Mesenchymal stem cell (in vitro differentiated cells and primary cell): ENCODE data around the gene DEPP1.

ENCODE experiments used
- DNase-seq: peaks from one replicate; pipeline ENCODE4 v3.0.0-alpha.2; 2013
- H2AFZ ChIP-seq: one replicate; pipeline ENCODE4 v1.6.1; 2013; ENCODE audit warnings: low read depth, mild to moderate bottlenecking, control low read depth, inconsistent platforms, low read length, moderate library complexity
- H2AK5ac ChIP-seq: 2 replicates; pipeline ENCODE4 v1.6.1; 2013; ENCODE audit warnings: low read length, moderate library complexity, mild to moderate bottlenecking, inconsistent platforms; ENCODE audit not compliant: severe bottlenecking
- H2BK120ac ChIP-seq: one replicate; pipeline ENCODE4 v1.6.1; 2013; ENCODE audit warnings: low read depth, mild to moderate bottlenecking, inconsistent platforms, low read length, moderate library complexity
- H2BK12ac ChIP-seq, 2 experiments: one replicate each; pipeline ENCODE4 v1.6.1; 2013; ENCODE audit warnings: inconsistent platforms in 2 of 2, low read length in 2 of 2, mild to moderate bottlenecking in 2 of 2, moderate library complexity in 2 of 2, control low read depth in 1 of 2
- H2BK15ac ChIP-seq: one replicate; pipeline ENCODE4 v1.6.1; 2013; ENCODE audit warnings: mild to moderate bottlenecking, low read depth, inconsistent platforms; ENCODE audit not compliant: poor library complexity, severe bottlenecking
- H2BK5ac ChIP-seq: 2 replicates; pipeline ENCODE4 v1.6.1; 2013; ENCODE audit warnings: low read depth, mild to moderate bottlenecking, low read length, control low read depth, inconsistent platforms; ENCODE audit not compliant: poor library complexity, severe bottlenecking
- H3K14ac ChIP-seq, 2 experiments: one replicate each; pipeline ENCODE4 v1.6.1; 2013; ENCODE audit warnings: inconsistent platforms in 2 of 2, low read length in 2 of 2, control low read depth in 1 of 2, mild to moderate bottlenecking in 1 of 2, moderate library complexity in 1 of 2
- H3K18ac ChIP-seq, 2 experiments: one replicate each; pipeline ENCODE4 v1.6.1; 2013; ENCODE audit warnings: inconsistent platforms in 2 of 2, low read length in 2 of 2, control low read depth in 1 of 2, low read depth in 1 of 2, mild to moderate bottlenecking in 1 of 2
- H3K23ac ChIP-seq, 2 experiments: one replicate each; pipeline ENCODE4 v1.6.1; 2013; ENCODE audit warnings: inconsistent platforms in 2 of 2, low read length in 2 of 2, mild to moderate bottlenecking in 2 of 2, moderate library complexity in 2 of 2, control low read depth in 1 of 2
- H3K27ac ChIP-seq: 2 replicates; pipeline ENCODE4 v1.5.1; 2013; ENCODE audit warnings: mild to moderate bottlenecking, moderate library complexity, low read length, control low read depth, inconsistent platforms; ENCODE audit not compliant: poor library complexity, severe bottlenecking
- H3K27me3 ChIP-seq, 2 experiments: 2 replicates each; pipeline versions ENCODE4 v1.6.1 to v1.7.0; 2013; ENCODE audit warnings: low read length in 2 of 2, mild to moderate bottlenecking in 2 of 2, moderate library complexity in 2 of 2, control low read depth in 1 of 2, inconsistent platforms in 1 of 2; ENCODE audit not compliant: control insufficient read depth in 1 of 2, insufficient read depth in 1 of 2
- H3K36me3 ChIP-seq, 2 experiments: 2 replicates each; pipeline versions ENCODE4 v1.6.1 to v1.7.0; 2013; ENCODE audit warnings: low read length in 2 of 2, control low read depth in 1 of 2, inconsistent platforms in 1 of 2, low read depth in 1 of 2, mild to moderate bottlenecking in 1 of 2; ENCODE audit not compliant: insufficient read depth in 2 of 2, control insufficient read depth in 1 of 2
- H3K4ac ChIP-seq, 2 experiments: one replicate each; pipeline ENCODE4 v1.6.1; 2013; ENCODE audit warnings: inconsistent platforms in 2 of 2, low read length in 2 of 2, mild to moderate bottlenecking in 2 of 2, moderate library complexity in 2 of 2, control low read depth in 1 of 2, low read depth in 1 of 2
- H3K4me1 ChIP-seq: 2 replicates; pipeline ENCODE4 v1.6.1; 2013; ENCODE audit warnings: low read depth, low read length, control low read depth; ENCODE audit not compliant: control insufficient read depth, insufficient read depth
- H3K4me2 ChIP-seq: 2 replicates; pipeline ENCODE4 v1.6.1; 2013; ENCODE audit warnings: low read length, mild to moderate bottlenecking, inconsistent platforms; ENCODE audit not compliant: poor library complexity, severe bottlenecking
- H3K4me3 ChIP-seq, 2 experiments: 2 replicates each; pipeline versions ENCODE4 v1.5.1 to v1.7.0; 2013; ENCODE audit warnings: low read length in 2 of 2, mild to moderate bottlenecking in 2 of 2, control low read depth in 1 of 2, low read depth in 1 of 2; ENCODE audit not compliant: insufficient read depth in 1 of 2
- H3K79me1 ChIP-seq: replicated peaks from 2 replicates; pipeline ENCODE4 v1.6.1; 2013; ENCODE audit warnings: mild to moderate bottlenecking, control low read depth, low read length, inconsistent platforms; ENCODE audit not compliant: poor library complexity, severe bottlenecking
- H3K9ac ChIP-seq: 2 replicates; pipeline ENCODE4 v1.7.0; 2013; ENCODE audit warnings: mild to moderate bottlenecking, low read length, moderate library complexity
- H3K9me3 ChIP-seq: 2 replicates; pipeline ENCODE4 v1.7.0; 2013; ENCODE audit warnings: mild to moderate bottlenecking, low read length; ENCODE audit not compliant: control insufficient read depth
- H4K8ac ChIP-seq: one replicate; pipeline ENCODE4 v1.6.1; 2013; ENCODE audit warnings: inconsistent platforms, mild to moderate bottlenecking, low read length, moderate library complexity
- H4K91ac ChIP-seq: one replicate; pipeline ENCODE4 v1.6.1; 2013; ENCODE audit warnings: mild to moderate bottlenecking, low read length, inconsistent platforms
- WGBS: methylation state at CpG from one replicate; pipeline ENCODE4 v1.1.7; 2013; ENCODE audit warnings: mixed read lengths; 5-methylcytosine and 5-hydroxymethylcytosine counted together

DEPP1 gene

DNA sequence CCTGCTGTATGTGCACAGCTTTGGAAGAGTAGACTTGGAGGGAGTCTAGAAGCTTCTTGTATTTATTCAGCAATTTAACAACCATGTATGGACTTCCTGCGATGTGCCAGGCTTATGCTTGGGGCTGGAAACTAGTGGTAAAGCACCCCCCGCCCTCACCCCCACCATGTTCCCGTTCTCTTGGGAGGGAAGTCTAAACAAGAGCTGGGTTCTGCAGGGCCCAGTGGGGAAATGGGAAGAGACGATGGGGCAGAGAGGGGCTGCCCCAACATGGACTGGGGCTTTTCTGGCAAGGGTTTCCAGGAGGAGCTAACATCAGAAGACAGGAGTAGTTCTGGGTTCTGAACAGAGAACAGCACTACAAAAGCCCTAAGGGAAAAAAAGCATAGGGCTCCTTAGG, 11.0 kb downstream of the DEPP1 start:
- H3K79me1 ChIP-seq, result peaks cover 23% of the 10 kb centered on the region
- H3K27me3 ChIP-seq, result no peaks in the 10 kb centered on the region
- peak overlapping the region; percentile 55 for H2BK120ac ChIP-seq

DNA sequence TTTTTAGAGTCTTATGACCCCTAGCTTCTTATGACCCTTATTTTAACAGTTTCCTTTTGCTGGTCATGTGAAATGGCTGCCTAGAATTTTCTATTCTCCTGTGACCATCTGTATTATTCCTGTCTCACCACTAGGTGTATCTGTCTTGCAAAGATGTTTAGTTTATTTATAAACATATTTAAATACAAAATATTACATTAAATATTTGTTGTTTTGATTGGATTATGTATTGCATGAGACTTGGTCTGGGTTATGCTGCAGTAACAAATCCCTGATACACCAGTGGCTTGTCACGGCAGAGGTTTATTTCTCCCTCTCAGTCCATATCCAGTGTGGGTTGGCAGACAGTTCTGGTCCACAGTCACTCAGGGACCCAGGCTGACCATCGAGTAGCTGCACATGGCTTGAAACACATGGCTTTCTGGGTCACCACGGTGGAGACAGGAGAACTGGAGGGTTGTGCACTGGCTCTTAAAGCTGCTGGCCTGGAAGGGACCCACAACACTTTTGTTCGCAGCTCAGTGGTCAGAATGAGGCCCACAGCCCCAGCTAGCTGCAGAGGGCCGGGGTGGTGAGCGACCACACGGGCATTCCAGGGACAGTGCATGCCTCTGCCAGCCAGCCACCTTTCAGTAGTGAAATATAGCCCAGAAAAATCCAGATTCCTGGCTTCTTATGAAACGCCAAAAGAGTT, 11.6 kb downstream of the DEPP1 start:
- peak overlapping the region in 1 of 2 experiments; percentile 3 for H3K23ac ChIP-seq
- no peak overlapping the region for H3K4me3 ChIP-seq
- H2BK15ac ChIP-seq, result peak overlapping the region; percentile 26
- H3K9ac ChIP-seq, result no peak overlapping the region
- peak overlapping the region; percentile 33 to 55 for H3K4ac ChIP-seq
- H3K9me3 ChIP-seq, result no peaks in the 10 kb centered on the region
- H2BK120ac ChIP-seq, result peak overlapping the region; percentile 36
- H4K91ac ChIP-seq, result peak overlapping the region; percentile 48
- H2BK5ac ChIP-seq, result no peak overlapping the region
- H3K27ac ChIP-seq, result peak overlapping the region; percentile 55
- peak overlapping the region in 1 of 2 experiments; percentile 4 for H3K14ac ChIP-seq
- H2AK5ac ChIP-seq, result peak overlapping the region; percentile 63
- 88% methylated on average over 8 of the region's 8 CpGs for WGBS
- H3K18ac ChIP-seq, result peak overlapping the region; percentile 67 to 80
- DNase-seq, result peak; percentile 39
- no peak overlapping the region for H2AFZ ChIP-seq
- no peaks in the 10 kb centered on the region for H3K27me3 ChIP-seq
- peak overlapping the region; percentile 59 for H4K8ac ChIP-seq
- H2BK12ac ChIP-seq, result peak overlapping the region; percentile 92 to 95
- peaks cover 22 to 26% of the 10 kb centered on the region in 2 experiments for H3K36me3 ChIP-seq
- H3K4me2 ChIP-seq, result no peak overlapping the region
- peaks cover 46% of the 10 kb centered on the region for H3K4me1 ChIP-seq
- peaks cover 23% of the 10 kb centered on the region for H3K79me1 ChIP-seq

More for the DNA sequence above, 11.0 kb downstream of the DEPP1 start:
- no peak for DNase-seq
- Histone ChIP-seq H3K14ac (no peak overlapping the region), H3K4me1 (peaks cover 44% of the 10 kb centered on the region), H2BK12ac (peak overlapping the region in 1 of 2 experiments; percentile 27), H4K8ac (no peak overlapping the region), H2AFZ (no peak overlapping the region), H3K18ac (peak overlapping the region; percentile 28 to 74), H3K4me3 (peak overlapping the region in 1 of 2 experiments; percentile 57), H3K4me2 (no peak overlapping the region), H3K9ac (peak overlapping the region; percentile 74), H3K4ac (peak overlapping the region; percentile 28 to 47), H4K91ac (peak overlapping the region; percentile 2), H3K23ac (no peak overlapping the region), H3K9me3 (no peaks in the 10 kb centered on the region), H2BK5ac (no peak overlapping the region), H2BK15ac (peak overlapping the region; percentile 73), H3K36me3 (peaks cover 22 to 33% of the 10 kb centered on the region in 2 experiments), H2AK5ac (peak overlapping the region; percentile 63), H3K27ac (no peak overlapping the region)
- 88% methylated on average over 2 of the region's 4 CpGs for WGBS

DNA sequence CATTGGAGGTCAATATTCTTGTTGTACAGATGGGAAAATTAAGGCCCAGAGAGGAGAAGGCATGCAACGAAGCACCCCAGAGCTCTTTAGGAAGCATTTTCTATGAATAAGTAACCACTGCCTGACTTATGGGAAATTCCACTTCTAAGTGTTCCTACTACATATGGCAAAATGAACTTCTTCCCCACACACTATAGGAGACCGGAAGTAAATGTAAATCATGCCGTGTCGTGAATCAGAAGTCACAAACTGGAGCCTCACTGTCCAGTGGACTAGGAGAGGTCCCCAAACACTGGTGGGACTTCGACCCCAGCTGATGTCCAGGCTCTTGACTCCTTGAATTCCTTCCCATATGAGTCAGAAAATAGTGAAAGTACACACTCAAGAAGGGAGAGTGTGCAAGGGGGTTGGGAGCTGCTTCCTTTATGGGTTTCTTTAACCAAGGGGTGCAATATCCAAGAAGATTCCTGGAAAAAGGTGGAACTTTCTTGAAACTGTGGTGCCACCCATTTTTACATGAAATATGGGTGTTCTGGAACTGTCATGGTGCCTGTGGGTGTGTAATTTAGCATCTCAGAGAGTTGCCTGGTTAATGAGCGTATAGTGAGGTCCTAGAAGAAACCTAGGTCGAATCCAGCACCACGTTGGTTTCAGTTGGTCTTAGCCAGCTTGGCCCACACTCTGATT, 12.3 kb downstream of the DEPP1 start:
- peak; percentile 86 for DNase-seq
- Histone ChIP-seq H2AFZ (no peak overlapping the region), H2BK12ac (peak overlapping the region in 1 of 2 experiments; percentile 69), H3K27me3 (no peaks in the 10 kb centered on the region), H3K79me1 (peaks cover 28% of the 10 kb centered on the region), H3K4me3 (no peak overlapping the region), H2BK5ac (no peak overlapping the region), H4K91ac (peak overlapping the region; percentile 37), H3K18ac (peak overlapping the region; percentile 58 to 64), H3K4ac (peak overlapping the region in 1 of 2 experiments; percentile 33), H3K4me2 (no peak overlapping the region), H3K23ac (no peak overlapping the region), H2BK120ac (no peak overlapping the region), H2BK15ac (no peak overlapping the region), H4K8ac (peak overlapping the region; percentile 47), H3K9ac (no peak overlapping the region), H2AK5ac (peak overlapping the region; percentile 96), H3K36me3 (peaks cover 15 to 19% of the 10 kb centered on the region in 2 experiments), H3K9me3 (no peaks in the 10 kb centered on the region), H3K14ac (no peak overlapping the region), H3K27ac (peak overlapping the region; percentile 55), H3K4me1 (peaks cover 49% of the 10 kb centered on the region)
- 25% methylated on average over 8 of the region's 8 CpGs for WGBS

DNA sequence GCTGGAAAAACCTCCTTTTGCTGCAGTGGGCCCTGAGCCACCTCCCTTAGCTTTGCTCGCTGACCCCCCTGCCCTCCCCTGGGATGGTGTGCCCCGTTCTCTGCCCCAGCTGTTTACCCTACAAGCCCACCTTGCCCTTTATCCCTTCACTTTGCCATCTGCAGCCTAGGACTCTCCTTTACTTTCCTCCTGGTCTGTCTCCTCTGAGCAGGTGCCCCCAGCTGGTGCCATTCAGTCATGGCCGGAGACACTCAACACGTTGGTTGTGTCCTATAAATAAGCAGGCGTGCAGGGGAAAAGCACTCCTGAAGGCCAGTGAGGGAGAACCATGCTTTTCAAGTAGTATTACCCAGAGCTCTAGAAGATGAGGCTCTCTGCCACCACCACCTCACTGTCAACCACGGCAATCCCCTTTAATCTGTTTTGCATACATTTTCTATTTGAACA, 12.9 kb downstream of the DEPP1 start:
- Histone ChIP-seq H3K4me3 (no peak overlapping the region), H3K14ac (peak overlapping the region in 1 of 2 experiments; percentile 73), H3K4me1 (peaks cover 52% of the 10 kb centered on the region), H3K23ac (no peak overlapping the region), H4K8ac (peak overlapping the region; percentile 89), H3K27ac (no peak overlapping the region), H2BK5ac (no peak overlapping the region), H3K4me2 (no peak overlapping the region), H3K9me3 (no peaks in the 10 kb centered on the region), H3K36me3 (peaks cover 9 to 13% of the 10 kb centered on the region in 2 experiments), H3K27me3 (no peaks in the 10 kb centered on the region), H3K79me1 (peaks cover 29% of the 10 kb centered on the region), H3K4ac (peak overlapping the region; percentile 12 to 92), H2BK15ac (peak overlapping the region; percentile 26), H2AFZ (no peak overlapping the region), H2BK120ac (peak overlapping the region; percentile 90), H3K18ac (peak overlapping the region; percentile 69 to 88), H3K9ac (no peak overlapping the region), H2AK5ac (peak overlapping the region; percentile 96), H4K91ac (peak overlapping the region; percentile 92), H2BK12ac (peak overlapping the region; percentile 91 to 92)
- WGBS, result 75% methylated on average over 6 of the region's 6 CpGs
- no peak for DNase-seq
